GM10847 (cell line): ENCODE data around the gene COL4A2.

Experiments
- POLR2A ChIP-seq: IDR thresholded peaks from 2 replicates; pipeline ENCODE4 v1.6.1; 2011; ENCODE audit not compliant: insufficient read length; ENCODE audit errors: extremely low read depth

The COL4A2 gene

DNA sequence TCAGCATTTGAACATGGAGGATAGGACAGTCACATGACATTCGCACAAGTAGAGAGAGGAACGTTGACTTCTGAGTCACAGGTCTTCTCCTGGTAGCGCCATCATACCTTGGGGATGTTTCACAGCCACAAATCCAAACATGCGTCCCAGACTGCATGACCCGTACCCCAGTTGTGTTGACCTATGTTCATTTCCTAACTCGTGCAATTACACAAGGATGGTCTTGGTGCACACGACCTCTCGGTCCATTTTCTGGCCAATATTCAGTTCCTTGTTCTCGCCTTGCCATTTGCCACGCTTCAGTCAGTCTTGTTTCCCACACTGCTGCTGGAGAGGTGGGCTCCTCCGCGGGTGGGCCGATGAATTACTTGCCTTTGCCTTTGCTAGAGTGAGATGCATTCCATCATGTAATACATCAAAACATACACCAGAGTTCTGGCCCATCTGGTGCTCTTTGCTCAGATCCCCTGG is 87.3 kb downstream of the COL4A2 start:
- TF ChIP-seq POLR2A = no peak

DNA sequence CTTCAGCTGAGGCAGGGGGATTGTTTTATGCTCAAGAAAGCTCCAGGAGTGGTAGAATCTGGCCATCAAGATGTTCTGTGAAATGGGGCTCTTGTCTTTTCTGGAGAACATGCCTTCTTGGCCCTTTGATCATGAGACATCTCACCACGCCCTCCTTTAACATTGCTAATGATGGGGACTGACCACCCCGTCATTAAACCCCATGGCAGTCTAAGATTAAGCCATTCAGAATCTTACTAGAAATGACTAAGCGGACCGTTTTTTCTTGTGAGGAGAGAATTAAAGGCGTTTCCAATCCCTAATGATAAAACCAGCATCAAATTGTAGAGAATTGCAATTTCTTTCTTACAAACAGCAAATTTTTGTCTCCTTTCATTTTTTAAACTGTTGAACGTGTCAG is 89.4 kb downstream of the COL4A2 start:
- no peak for TF ChIP-seq POLR2A

GRCh38 chr13:110396913-110397381 is 89.9 kb downstream of the COL4A2 start:
- no peak for TF ChIP-seq POLR2A

GRCh38 chr13:110397436-110398115 is 90.5 kb downstream of the COL4A2 start:
- no peak for TF ChIP-seq POLR2A

DNA sequence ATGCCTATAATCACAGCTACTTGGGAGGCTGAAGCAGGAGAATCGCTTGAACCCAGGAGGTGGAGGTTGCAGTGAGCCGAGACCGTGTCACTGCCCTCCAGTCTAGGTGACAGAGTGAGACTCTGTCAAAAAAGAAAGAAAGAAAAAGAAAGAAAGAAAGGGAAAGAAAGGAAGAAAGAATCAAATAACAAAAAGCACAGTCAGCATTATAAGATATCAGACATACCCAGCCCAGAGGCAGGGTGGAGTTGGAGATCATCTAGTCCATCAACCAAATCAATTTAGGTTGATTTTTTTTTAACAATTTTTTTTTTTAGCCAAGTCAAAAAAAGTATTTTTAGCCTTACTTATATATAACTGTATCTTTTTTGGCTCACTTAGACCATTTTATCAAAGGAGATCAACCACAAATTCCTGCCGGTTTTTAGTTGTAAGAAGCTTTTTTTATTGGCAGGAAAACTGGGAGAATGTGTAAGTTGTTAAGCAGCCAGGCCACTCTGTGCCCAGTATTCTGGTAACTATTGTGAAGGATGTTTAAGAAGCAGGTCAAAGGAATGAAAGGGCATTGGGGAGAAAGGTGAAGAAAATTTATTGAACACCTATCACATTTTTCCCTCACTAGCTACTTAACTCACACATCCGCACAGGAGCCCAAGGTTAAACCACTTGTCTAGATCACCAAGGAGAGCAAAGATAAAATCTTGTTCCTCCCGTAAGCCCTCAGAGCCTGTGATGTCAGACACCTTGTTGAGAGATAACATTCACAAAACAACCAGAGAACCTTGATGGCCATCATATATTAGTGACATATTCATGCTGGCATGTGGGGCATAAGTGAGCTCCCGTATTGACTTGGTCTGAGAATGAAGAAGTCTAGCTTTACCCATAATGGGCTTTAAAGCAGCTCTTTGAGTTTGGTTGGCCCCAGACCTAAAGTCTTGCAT is 91.8 kb downstream of the COL4A2 start:
- TF ChIP-seq POLR2A = no peak

GRCh38 chr13:110399801-110400200 is 92.7 kb downstream of the COL4A2 start:
- TF ChIP-seq POLR2A = no peak

DNA sequence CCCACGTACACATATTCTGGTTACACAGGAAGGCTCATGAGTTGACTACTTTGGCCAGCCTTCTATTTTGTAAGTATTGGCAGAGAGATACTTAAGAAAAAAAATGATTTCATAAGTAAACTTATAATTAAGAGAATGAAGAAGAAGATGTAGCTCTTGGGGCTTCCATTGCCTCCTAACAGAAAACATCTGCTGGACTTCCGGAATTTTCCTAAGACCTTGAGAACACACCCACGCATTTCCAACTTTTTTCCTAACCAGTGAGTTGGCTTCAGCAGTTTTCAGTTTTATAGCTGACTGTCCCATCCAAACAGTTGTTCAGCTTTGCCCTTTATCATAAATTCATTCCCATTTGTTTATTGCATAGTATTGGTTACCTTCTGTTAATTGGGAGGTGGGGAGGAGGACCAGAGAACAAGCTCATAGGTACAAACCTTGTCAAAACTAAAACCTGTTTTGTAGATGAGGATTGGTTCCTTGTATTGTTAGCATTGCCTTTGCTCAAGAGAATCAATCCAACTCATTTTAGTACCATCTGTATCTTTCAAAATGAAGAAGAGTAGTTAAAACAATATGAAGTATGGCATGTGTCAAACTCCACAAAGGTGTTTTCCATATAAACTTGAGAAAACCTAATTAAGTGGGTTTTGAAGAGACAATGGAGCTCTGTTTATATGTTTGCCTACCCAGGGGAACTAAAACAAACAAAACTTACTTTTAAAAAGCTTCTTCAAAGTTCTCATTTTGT is 93.9 kb downstream of the COL4A2 start:
- no peak for TF ChIP-seq POLR2A

DNA sequence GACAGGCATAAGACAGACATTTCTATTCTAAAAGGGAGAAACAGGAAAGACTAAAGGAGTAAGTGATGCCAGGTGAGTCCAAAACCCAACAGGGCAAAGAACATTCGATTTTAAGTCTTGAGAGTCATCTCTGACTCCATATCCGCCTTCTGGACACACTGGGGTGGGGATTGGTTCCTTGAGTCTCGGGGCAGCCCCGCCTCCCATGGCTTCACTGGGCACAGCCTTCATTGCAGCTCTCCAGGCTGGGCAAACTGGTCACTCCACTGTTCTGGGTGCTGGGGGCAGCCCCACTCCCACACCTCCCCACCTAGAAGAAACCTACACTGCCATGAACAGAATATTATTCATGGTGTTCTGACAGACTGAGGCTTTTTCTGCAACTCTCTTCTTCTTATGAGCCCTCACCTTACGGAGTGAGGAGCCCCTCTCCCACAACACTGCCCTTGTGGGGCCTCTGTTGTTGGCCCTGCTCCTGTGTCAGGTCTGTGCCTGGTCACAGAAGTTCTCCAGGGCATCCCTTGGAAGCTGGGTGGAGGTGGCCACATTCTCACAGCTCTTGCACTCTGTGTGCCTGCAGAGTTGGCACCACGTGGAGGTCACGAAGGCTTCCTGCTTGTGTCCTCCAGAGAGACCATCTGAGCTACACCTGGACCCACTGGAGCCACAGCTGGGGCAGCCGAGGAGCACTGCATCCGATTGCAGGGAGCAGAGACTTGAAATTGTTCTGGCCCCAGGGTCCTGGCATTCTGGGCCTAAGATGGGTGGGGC is 95.4 kb downstream of the COL4A2 start:
- no peak for TF ChIP-seq POLR2A

DNA sequence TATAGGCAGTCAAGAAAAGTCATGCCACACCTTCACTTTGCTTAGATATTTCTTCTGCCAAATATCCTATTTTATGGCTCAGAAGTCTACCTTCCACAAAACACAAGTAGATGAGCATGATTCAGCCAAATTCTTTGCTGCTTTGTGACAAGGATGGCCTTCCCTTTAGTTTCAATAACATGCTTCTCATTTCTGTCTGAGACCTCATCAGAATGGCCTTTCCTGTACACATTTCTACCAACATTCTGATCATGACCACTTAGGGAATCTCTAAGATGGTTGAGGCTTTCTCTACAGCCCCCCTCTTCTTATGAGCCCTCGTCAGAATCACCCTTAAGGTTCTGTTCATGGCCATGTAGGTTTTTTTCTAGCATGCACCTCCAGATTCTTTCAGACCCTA is 96.2 kb downstream of the COL4A2 start:
- no peak for TF ChIP-seq POLR2A

GRCh38 chr13:110403721-110404120 is 96.6 kb downstream of the COL4A2 start:
- no peak for TF ChIP-seq POLR2A

- TF ChIP-seq POLR2A = no peak
Measured at GRCh38 chr13:110404321-110404720, 97.2 kb downstream of the COL4A2 start.

- TF ChIP-seq POLR2A = no peak
Measured at GRCh38 chr13:110405597-110406450, 98.7 kb downstream of the COL4A2 start.

DNA sequence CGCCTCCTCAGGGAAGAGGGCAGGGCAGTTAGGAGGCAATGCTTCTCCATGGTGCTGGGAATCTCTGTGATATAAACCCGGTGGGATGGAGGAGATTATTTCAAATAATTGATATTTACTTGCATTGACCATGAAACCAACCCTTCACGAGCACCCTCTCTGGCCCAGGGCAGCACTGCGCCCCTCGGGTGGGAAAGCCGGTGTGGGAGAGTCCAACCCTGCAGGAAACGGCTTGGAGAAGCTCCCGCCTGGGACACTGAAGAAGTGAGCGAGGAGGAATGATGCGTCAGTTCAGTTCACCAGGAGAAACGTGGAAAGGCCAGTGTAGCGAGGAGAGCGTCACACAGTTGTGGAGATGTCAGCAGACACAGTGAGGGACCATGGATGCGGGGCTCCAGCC is 99.9 kb downstream of the COL4A2 start:
- TF ChIP-seq POLR2A = no peak

- no peak for TF ChIP-seq POLR2A
Measured at GRCh38 chr13:110407531-110407930, 100.4 kb downstream of the COL4A2 start.
